Heart right ventricle (tissue), 16 donors: Measurements from ENCODE around the gene CIB2. TPM values are rescaled to one million over a fixed set of nuclear protein-coding genes. Genes with fewer than 3 reads are reported as not detected.

ENCODE experiments used
- ATAC-seq, 8 donors: fragments of 200-7000 bp; cut with Tn5 transposase; one replicate each; pipeline ENCODE4 v1.9.1; 2020; ENCODE audit warnings: mild to moderate bottlenecking in 8 of 8, moderate library complexity in 8 of 8, moderate number of reproducible peaks in 1 of 8
- DNase-seq, 2 donors: peaks; one replicate each; pipeline ENCODE4 v3.0.0-alpha.2; 2020
- H3K27ac ChIP-seq, 10 donors: fragments of 200-600 bp; sonication (generic) in 2 of 10; one replicate each; pipeline versions ENCODE4 v1.5.0 to v1.8.0; 2020 to 2022; ENCODE audit warnings: mild to moderate bottlenecking in 3 of 10
- H3K27me3 ChIP-seq, 7 donors: fragments of 200-600 bp; one replicate each; pipeline ENCODE4 v1.8.0; 2021 to 2022; ENCODE audit warnings: mild to moderate bottlenecking in 2 of 7
- H3K36me3 ChIP-seq, 9 donors: fragments of 200-600 bp; sonication (generic) in 1 of 9; one replicate each; pipeline versions ENCODE4 v1.5.0 to v1.8.0; 2020 to 2022; ENCODE audit warnings: mild to moderate bottlenecking in 2 of 9
- H3K4me1 ChIP-seq, 9 donors: fragments of 200-600 bp; sonication (generic) in 1 of 9; one replicate each; pipeline versions ENCODE4 v1.5.0 to v1.8.0; 2020 to 2022; ENCODE audit warnings: mild to moderate bottlenecking in 4 of 9
- H3K4me3 ChIP-seq, 10 donors: fragments of 200-600 bp; sonication (generic) in 2 of 10; one replicate each; pipeline versions ENCODE4 v1.5.0 to v1.8.0; 2020 to 2022; ENCODE audit warnings: mild to moderate bottlenecking in 7 of 10, moderate library complexity in 2 of 10
- H3K9me3 ChIP-seq, 11 donors: fragments of 200-600 bp in 10 of 11; sonication (generic) in 2 of 11; one replicate each; pipeline versions ENCODE4 v1.5.0 to v1.8.0; 2013 to 2022; ENCODE audit warnings: mild to moderate bottlenecking in 2 of 11, control low read depth in 1 of 11, moderate library complexity in 1 of 11
- CTCF ChIP-seq, 9 donors: fragments of 200-600 bp; sonication (generic) in 2 of 9; IDR thresholded peaks; one replicate each; pipeline versions ENCODE4 v1.5.0 to v1.8.0; 2021 to 2022; ENCODE audit warnings: antibody characterized with exemption in 9 of 9, mild to moderate bottlenecking in 5 of 9, moderate library complexity in 1 of 9
- WGBS, 2 donors: extraction: QIAGEN DNeasy Blood & Tissue Kit; methylation state at CpG; one replicate each; pipeline ENCODE4 v1.1.7; 2013; ENCODE audit warnings: inconsistent platforms in 1 of 2; 5-methylcytosine and 5-hydroxymethylcytosine counted together
- intact Hi-C, 10 donors: fragments of 100-400 bp; cut with DNase I; formaldehyde crosslinking; loops; one replicate each; pipeline versions ENCODE4 v1.11.1 to v1.14.2; 2022
- long read RNA-seq, 3 donors: library from polyadenylated mRNA; unstranded; transcript quantifications; one replicate each; pipeline ENCODE4 v2.0.0, GENCODE V29; 2020 to 2021
- polyA plus RNA-seq, 2 donors: library from polyadenylated mRNA; stranded (reverse); fragments of 200-250 nt; gene quantifications; one replicate each; pipeline ENCODE4 v1.2.3, GENCODE V29; 2013
- total RNA-seq, 10 donors: library from RNA; stranded (reverse); fragmentation: NEBNext Ultra II Directional in 3 of 10; extraction: Animal tissue kit (Norgen Biotek cat#: 25700) in 3 of 10; gene quantifications; one replicate each; pipeline versions ENCODE4 v1.2.1 to v1.2.4, GENCODE V29; 2021 to 2023
- donor health status: Arrhythmogenic right ventricular cardiomyopathy.
- donor health status: ischemic (EF 13 %, LVEDD 7.1; RV severe dilation, severe dysfunction).
- donor health status: healthy with polysubstance abuse.
- donor health status: DM: no; HTN: yes; CAD: no.
- donor health status: DM: no; HTN: no; CAD: no.
- donor health status: ischemic (EF 25% LVEDD 6.9; RV normal size, moderate dysfunction).
- donor health status: ischemic (EF 25% LVEDD 5.7; RV mildly dilated, moderate dysfunction).
- donor health status: healthy.
- donor health status: DM: yes; HTN: yes; CAD: no.
- donor health status: Ischemic cardiomyopathy.
- donor health status: ischemic (EF 35%, LVEDD 5.7; RV mildly dilated, moderate dysfunction).
- donor health status: nonischemic (EF 11% LVEDD 7.7; RV severe dilation, severe dysfunction).
- donor health status: DM: yes; HTN: yes; CAD: no.
- donor health status: PGD.
- donor health status: ischemic (EF 29% LVEDD 5.4; RV normal size, mild dysfunction).
- donor health status: nonischemic (EF 23%, LVEDD 6.1; RV moderate dilation, normal function).

Gene CIB2
- total RNA-seq (10 to 100 TPM in 7 of 10 donors, 1 to 10 TPM in 3; 4.0 to 32.3 (median 17.1) TPM), polyA plus RNA-seq (1 to 10 TPM; 2.6 to 3.9 TPM)
- long read RNA-seq, donor 1, partial matches to known transcripts = 1 of 5 reads
- long read RNA-seq, donor 1, other reads (novel, unspliced or antisense) = 0 of 5 reads
- long read RNA-seq, donor 2, transcript CIB2-201 (6 exons, 1,598 nt) = major isoform, 20 of 32 reads
- long read RNA-seq, donor 2, partial matches to known transcripts = 9 of 32 reads
- long read RNA-seq, donor 2, other reads (novel, unspliced or antisense) = 2 of 32 reads
- long read RNA-seq, donor 3, partial matches to known transcripts = 1 of 2 reads
- long read RNA-seq, donor 3, other reads (novel, unspliced or antisense) = 1 of 2 reads

GRCh38 chr15:78131295-78132061, at the start of gene CIB2:
Gene CIB2 (minus strand): TSS chr15:78131445. CDS start chr15:78131215, 230 bp downstream.
- WGBS, 2 donors = 1% methylated on average over 67 to 79 of the region's 79 CpGs
- peak within 1 kb of the TSS; percentile 56 to 95 (median 80) for H3K4me3 ChIP-seq
- intact Hi-C loops = loop anchor here in 6 of 10 donors (2.0 to 10.0 kb wide), 4 partner anchors 17 to 111 kb away; partner anchors contain the start of gene IDH3A (in 1 of the 6)

GRCh38 chr15:78179906-78180305, 48.7 kb upstream of the CIB2 start:
- intact Hi-C loops = loop anchor here in 4 of 10 donors (5.0 kb wide), 3 partner anchors 53 to 68 kb away; no protein-coding TSS in a partner anchor
- TF ChIP-seq CTCF (IDR thresholded peaks at IDR 0.05) = no peak
- DNase-seq (no peak), ATAC-seq (no peak)
- no peaks in the 10 kb centered on the region for H3K36me3 ChIP-seq
- 87 to 89% methylated on average over 5 of the region's 5 CpGs for WGBS, 2 donors
- no peaks in the 10 kb centered on the region for H3K4me1 ChIP-seq
- no peaks in the 10 kb centered on the region for H3K9me3 ChIP-seq
- H3K27me3 ChIP-seq = no peaks in the 10 kb centered on the region
- H3K27ac ChIP-seq = no peak overlapping the region
- no peak overlapping the region for H3K4me3 ChIP-seq

More at GRCh38 chr15:78131295-78132061, at the start of gene CIB2:
- no peaks in the 10 kb centered on the region for H3K36me3 ChIP-seq
- DNase-seq (peak; percentile 60 to 81), ATAC-seq (peak; percentile 86 to 95 (median 90))
- H3K27me3 ChIP-seq = no peaks in the 10 kb centered on the region
- no peaks in the 10 kb centered on the region for H3K9me3 ChIP-seq
- peak; percentile 63 to 94 (median 85) for TF ChIP-seq CTCF (IDR thresholded peaks at IDR 0.05)
- H3K27ac ChIP-seq = peak within 1 kb of the TSS; percentile 71 to 91 (median 84)
- H3K4me1 ChIP-seq = peaks cover 0 to 13% (median 10%) of the 10 kb centered on the region in 9 donors

GRCh38 chr15:78179286-78179840, 48.1 kb upstream of the CIB2 start:
- WGBS, 2 donors = 83 to 90% methylated on average over 12 of the region's 12 CpGs
- Histone ChIP-seq H3K27me3 (no peaks in the 10 kb centered on the region), H3K9me3 (no peaks in the 10 kb centered on the region), H3K36me3 (no peaks in the 10 kb centered on the region), H3K27ac (no peak overlapping the region), H3K4me3 (no peak overlapping the region), H3K4me1 (no peaks in the 10 kb centered on the region)
- TF ChIP-seq CTCF (IDR thresholded peaks at IDR 0.05) = no peak
- DNase-seq (no peak), ATAC-seq (no peak)
- intact Hi-C loops = loop anchor here in 3 of 10 donors (5.0 kb wide), 1 partner anchor 63 kb away; no protein-coding TSS in a partner anchor

- Histone ChIP-seq H3K27ac (no peak overlapping the region), H3K27me3 (no peaks in the 10 kb centered on the region), H3K36me3 (peaks cover 0 to 10% (median 0%) of the 10 kb centered on the region in 9 donors), H3K4me3 (no peak overlapping the region), H3K9me3 (no peaks in the 10 kb centered on the region), H3K4me1 (peaks cover 0 to 6% (median 0%) of the 10 kb centered on the region in 9 donors)
- ATAC-seq (no peak), DNase-seq (no peak)
- intact Hi-C loops = loop anchor here in 3 of 10 donors (5.0 kb wide), 1 partner anchor 64 kb away; no protein-coding TSS in a partner anchor
- TF ChIP-seq CTCF (IDR thresholded peaks at IDR 0.05) = no peak
- 78 to 89% methylated on average over 6 of the region's 6 CpGs for WGBS, 2 donors
Observed at GRCh38 chr15:78178064-78178463, 46.8 kb upstream of the CIB2 start.
